ENCODE results near the gene MRPS7.

- TF ChIP-seq, protein P1, sequence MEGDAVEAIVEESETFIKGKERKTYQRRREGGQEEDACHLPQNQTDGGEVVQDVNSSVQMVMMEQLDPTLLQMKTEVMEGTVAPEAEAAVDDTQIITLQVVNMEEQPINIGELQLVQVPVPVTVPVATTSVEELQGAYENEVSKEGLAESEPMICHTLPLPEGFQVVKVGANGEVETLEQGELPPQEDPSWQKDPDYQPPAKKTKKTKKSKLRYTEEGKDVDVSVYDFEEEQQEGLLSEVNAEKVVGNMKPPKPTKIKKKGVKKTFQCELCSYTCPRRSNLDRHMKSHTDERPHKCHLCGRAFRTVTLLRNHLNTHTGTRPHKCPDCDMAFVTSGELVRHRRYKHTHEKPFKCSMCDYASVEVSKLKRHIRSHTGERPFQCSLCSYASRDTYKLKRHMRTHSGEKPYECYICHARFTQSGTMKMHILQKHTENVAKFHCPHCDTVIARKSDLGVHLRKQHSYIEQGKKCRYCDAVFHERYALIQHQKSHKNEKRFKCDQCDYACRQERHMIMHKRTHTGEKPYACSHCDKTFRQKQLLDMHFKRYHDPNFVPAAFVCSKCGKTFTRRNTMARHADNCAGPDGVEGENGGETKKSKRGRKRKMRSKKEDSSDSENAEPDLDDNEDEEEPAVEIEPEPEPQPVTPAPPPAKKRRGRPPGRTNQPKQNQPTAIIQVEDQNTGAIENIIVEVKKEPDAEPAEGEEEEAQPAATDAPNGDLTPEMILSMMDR (IDR thresholded peaks at IDR 0.05 in 2 of 3, conservative IDR thresholded peaks at IDR 0.05 in 1 of 3; ENCODE audit: control insufficient read depth in 2 of 3, extremely low read depth in 1 of 3, insufficient read depth in 1 of 3, low read depth in 3 of 3, low read length in 3 of 3): no peak
- TF ChIP-seq NR2C1 (IDR thresholded peaks at IDR 0.05) (no peak), SUZ12 (IDR thresholded peaks at IDR 0.05; ENCODE audit: unreplicated experiment) (no peak), NFXL1 (IDR thresholded peaks at IDR 0.05; ENCODE audit: borderline replicate concordance) (no peak), POLR2AphosphoS5 (IDR thresholded peaks at IDR 0.05; ENCODE audit: low read length) (no peak), SIN3A (IDR thresholded peaks at IDR 0.05; ENCODE audit: low read depth, low read length) (no peak), NFIC (IDR thresholded peaks at IDR 0.05; ENCODE audit: low read depth, low read length) (no peak), CREB1 (IDR thresholded peaks at IDR 0.05; ENCODE audit: low read depth) (no peak)
Measured at GRCh38 chr17:75219815-75220214, 41.9 kb upstream of the MRPS7 start.
